ENCODE results near the gene BCAS2. TPM values are rescaled to one million over a fixed set of nuclear protein-coding genes. Genes with fewer than 3 reads are reported as not detected.

The BCAS2 gene
- total and polyA plus RNA-seq, 2 donors (not counting 1 experiment from before 2014, with no cell fraction given): 30.6 to 43.8 TPM

DNA sequence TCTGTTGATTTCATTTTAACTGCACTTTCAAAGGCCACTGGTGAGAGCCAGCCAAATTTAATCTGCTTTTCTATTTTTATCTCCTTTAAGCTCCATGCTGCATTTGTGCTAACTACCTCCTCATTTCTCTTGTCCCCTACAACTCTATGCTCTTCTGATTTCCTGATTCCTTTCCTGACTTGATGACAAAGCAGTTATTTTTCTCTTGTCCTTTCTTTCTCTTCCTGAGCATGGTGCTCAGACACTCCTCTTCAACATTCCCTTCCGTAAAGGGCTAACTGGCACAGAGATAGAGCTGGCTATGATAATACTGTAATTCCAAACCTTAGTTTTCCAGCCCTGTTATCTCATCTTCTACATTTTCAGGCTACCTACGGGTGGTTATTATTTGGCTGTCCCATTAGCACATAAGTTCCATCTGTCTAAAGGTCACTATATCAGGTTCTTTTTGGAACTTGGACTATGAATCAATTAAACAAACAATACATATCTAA, 6.8 kb upstream of the BCAS2 start:
- Histone ChIP-seq H3K4me3 (ENCODE audit: control extremely low read depth in 1 of 5, extremely low read depth in 1 of 5, insufficient read depth in 1 of 5, low read depth in 2 of 5, low read length in 4 of 5) (no peak overlapping the region), H2AFZ (ENCODE audit: insufficient read depth, low read depth, low read length, poor library complexity, severe bottlenecking) (no peak overlapping the region), H3K4me2 (replicated peaks; ENCODE audit: low read depth, low read length, poor library complexity, severe bottlenecking) (no peak overlapping the region), H3K9ac (ENCODE audit: low read length) (no peak overlapping the region), H3K27ac (ENCODE audit: low read length in 2 of 2) (no peak overlapping the region), H3K9me3 (ENCODE audit: control extremely low read depth in 1 of 3, control insufficient read depth in 2 of 3, insufficient read depth in 1 of 3, low read length in 2 of 3) (no peaks in the 10 kb centered on the region), H4K20me1 (ENCODE audit: control insufficient read depth, insufficient read depth, low read length, poor library complexity, severe bottlenecking) (no peaks in the 10 kb centered on the region), H3K36me3 (replicated peaks in 1 of 2; ENCODE audit: control extremely low read depth in 1 of 2, control insufficient read depth in 1 of 2, extremely low read depth in 1 of 2, insufficient read depth in 2 of 2, low read length in 1 of 2) (no peaks in the 10 kb centered on the region), H3K27me3 (replicated peaks in 1 of 4; ENCODE audit: control extremely low read depth in 1 of 4, control insufficient read depth in 3 of 4, insufficient read depth in 4 of 4, low read length in 3 of 4) (peaks cover 0 to 7% (median 2%) of the 10 kb centered on the region in 4 experiments), H3K4me1 (ENCODE audit: control insufficient read depth in 2 of 2, insufficient read depth in 2 of 2, low read length in 2 of 2) (no peaks in the 10 kb centered on the region), H3K79me2 (ENCODE audit: control insufficient read depth, insufficient read depth, low read length) (no peaks in the 10 kb centered on the region)
- Mint-ChIP-seq H3K9me3 (ENCODE audit: insufficient read depth) (no peaks in the 10 kb centered on the region), H3K4me3 (no peak overlapping the region), H3K27ac (no peak overlapping the region), H3K4me1 (no peaks in the 10 kb centered on the region), H3K27me3 (peaks cover 29% of the 10 kb centered on the region)
- intact Hi-C loops (cut with micrococcal nuclease): no loop called here
- TF ChIP-seq EZH2 (IDR thresholded peaks at IDR 0.05; ENCODE audit: borderline replicate concordance, insufficient read depth, low read depth, low read length, poor library complexity, severe bottlenecking) (no peak), CTCF (IDR thresholded peaks at IDR 0.05) (no peak)
- ChIA-PET POLR2A (no interaction called here), CTCF (no interaction called here)
- WGBS (ENCODE audit: insufficient coverage): no CpG with 5 or more reads among the region's 2 CpGs
- DNase-seq: no peak
- ATAC-seq (ENCODE audit: low read depth): no peak

DNA sequence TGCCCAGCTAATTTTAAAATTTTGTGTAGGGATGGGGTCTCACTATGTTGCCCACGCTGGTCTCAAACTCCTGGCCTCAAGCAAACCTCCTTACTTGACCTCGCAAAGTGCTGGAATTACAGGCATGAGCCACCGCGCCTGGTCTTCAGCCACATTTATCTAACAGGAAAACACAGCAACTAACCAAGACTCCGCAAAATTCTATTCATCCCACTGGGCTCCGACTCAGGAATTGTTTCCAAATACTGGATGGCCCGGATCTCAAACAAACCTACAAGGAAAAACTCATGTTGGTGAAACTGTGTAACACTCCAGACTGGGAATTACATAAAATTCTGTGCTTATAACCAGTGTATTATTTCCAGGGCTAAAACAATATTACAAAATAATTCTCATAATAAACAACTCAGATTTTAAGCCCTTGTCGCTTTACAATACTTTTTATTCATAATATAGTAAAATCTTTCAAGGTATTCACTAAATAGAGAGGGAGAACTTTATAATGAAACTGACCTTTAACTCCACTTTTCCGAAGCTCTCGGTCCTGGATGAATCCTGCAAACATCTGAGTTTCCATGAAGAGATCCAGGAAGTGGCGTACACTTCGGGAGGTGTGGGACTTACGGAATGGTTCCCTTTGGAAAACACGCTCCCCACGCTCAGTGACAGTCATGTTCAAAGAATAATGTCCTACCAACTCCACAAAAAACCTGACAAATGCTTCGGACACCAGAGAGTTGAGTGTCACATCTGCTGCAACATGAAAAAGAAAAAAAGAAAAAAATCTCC, 6.0 kb upstream of the BCAS2 start:
- Histone ChIP-seq H3K9me3 (ENCODE audit: control extremely low read depth in 1 of 3, control insufficient read depth in 2 of 3, insufficient read depth in 1 of 3, low read length in 2 of 3) (no peaks in the 10 kb centered on the region), H3K9ac (ENCODE audit: low read length) (no peak overlapping the region), H2AFZ (ENCODE audit: insufficient read depth, low read depth, low read length, poor library complexity, severe bottlenecking) (no peak overlapping the region), H3K79me2 (ENCODE audit: control insufficient read depth, insufficient read depth, low read length) (no peaks in the 10 kb centered on the region), H3K27ac (ENCODE audit: low read length in 2 of 2) (no peak overlapping the region), H4K20me1 (ENCODE audit: control insufficient read depth, insufficient read depth, low read length, poor library complexity, severe bottlenecking) (no peaks in the 10 kb centered on the region), H3K4me3 (ENCODE audit: control extremely low read depth in 1 of 5, extremely low read depth in 1 of 5, insufficient read depth in 1 of 5, low read depth in 2 of 5, low read length in 4 of 5) (no peak overlapping the region), H3K27me3 (replicated peaks in 1 of 4; ENCODE audit: control extremely low read depth in 1 of 4, control insufficient read depth in 3 of 4, insufficient read depth in 4 of 4, low read length in 3 of 4) (peaks cover 0 to 4% (median 2%) of the 10 kb centered on the region in 4 experiments), H3K36me3 (replicated peaks in 1 of 2; ENCODE audit: control extremely low read depth in 1 of 2, control insufficient read depth in 1 of 2, extremely low read depth in 1 of 2, insufficient read depth in 2 of 2, low read length in 1 of 2) (no peaks in the 10 kb centered on the region), H3K4me2 (replicated peaks; ENCODE audit: low read depth, low read length, poor library complexity, severe bottlenecking) (no peak overlapping the region), H3K4me1 (ENCODE audit: control insufficient read depth in 2 of 2, insufficient read depth in 2 of 2, low read length in 2 of 2) (peaks cover 0 to under 1% of the 10 kb centered on the region in 2 donors)
- ChIA-PET CTCF (no interaction called here), POLR2A (no interaction called here)
- Mint-ChIP-seq H3K4me3 (no peak overlapping the region), H3K27me3 (peaks cover 21% of the 10 kb centered on the region), H3K9me3 (ENCODE audit: insufficient read depth) (no peaks in the 10 kb centered on the region), H3K4me1 (no peaks in the 10 kb centered on the region), H3K27ac (no peak overlapping the region)
- WGBS (ENCODE audit: insufficient coverage): 96% methylated on average over 11 of the region's 16 CpGs
- TF ChIP-seq EZH2 (IDR thresholded peaks at IDR 0.05; ENCODE audit: borderline replicate concordance, insufficient read depth, low read depth, low read length, poor library complexity, severe bottlenecking) (no peak), CTCF (IDR thresholded peaks at IDR 0.05) (no peak)
- DNase-seq (no peak), ATAC-seq (ENCODE audit: low read depth) (no peak)
- intact Hi-C loops (cut with micrococcal nuclease): no loop called here

All from B cell (primary cell).